Measurements from ENCODE around the gene CCDC186. TPM values are rescaled to one million over a fixed set of nuclear protein-coding genes. Genes with fewer than 3 reads are reported as not detected.
A peak's percentile ranks its signal among the peaks of the same experiment; 100 is the strongest.
"Not testable (repeated sequence)": the region's sequence is repeated elsewhere in the genome, so short reads cannot be mapped to it uniquely, and the experiment has no call there.

Gene CCDC186
- total RNA-seq, 1 donor from 2014 or later: 17.7 TPM

DNA sequence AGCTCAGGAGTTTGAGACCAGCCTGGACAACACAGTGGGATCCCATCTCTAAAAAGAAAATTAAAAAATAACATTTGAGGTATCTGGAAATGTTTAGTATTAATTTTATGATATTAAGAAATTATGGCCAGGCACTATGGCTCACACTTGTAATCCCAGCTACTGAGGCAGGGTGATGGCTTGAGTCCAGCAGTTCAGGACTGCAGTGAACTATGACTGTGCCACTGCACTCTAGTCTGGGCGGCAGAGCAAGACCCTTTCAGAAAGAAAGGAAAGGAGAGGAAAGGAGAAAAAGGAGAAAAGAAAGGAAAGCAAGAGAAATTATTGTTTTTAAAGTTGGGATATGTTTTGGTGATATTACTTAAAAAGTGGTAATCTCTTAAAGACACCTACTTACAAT lies 2.5 kb upstream of the CCDC186 start:
- DNase-seq (no peak), ATAC-seq (no peak)
- intact Hi-C loops (cut with micrococcal nuclease): no loop called here

DNA sequence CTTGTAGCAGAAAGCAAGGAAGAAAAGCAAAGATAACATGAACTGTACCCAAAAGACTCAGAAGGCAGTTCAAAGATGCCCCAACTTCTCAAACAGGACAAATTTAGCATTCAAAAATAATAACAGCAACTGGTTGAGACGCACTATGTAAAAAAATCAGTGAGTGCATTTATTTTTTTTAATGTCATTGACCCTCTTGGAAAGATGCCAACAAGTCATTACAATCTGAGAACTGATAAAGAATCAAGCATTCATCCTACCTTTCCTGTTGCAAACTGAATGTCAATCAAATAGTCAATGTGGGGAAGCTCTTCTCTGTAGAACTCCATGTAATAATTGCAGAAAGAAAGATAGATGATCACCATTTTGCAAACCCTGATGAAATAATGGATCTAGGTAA lies 1.7 kb upstream of the CCDC186 start:
- intact Hi-C loops (cut with micrococcal nuclease): no loop called here
- DNase-seq (no peak), ATAC-seq (no peak)

DNA sequence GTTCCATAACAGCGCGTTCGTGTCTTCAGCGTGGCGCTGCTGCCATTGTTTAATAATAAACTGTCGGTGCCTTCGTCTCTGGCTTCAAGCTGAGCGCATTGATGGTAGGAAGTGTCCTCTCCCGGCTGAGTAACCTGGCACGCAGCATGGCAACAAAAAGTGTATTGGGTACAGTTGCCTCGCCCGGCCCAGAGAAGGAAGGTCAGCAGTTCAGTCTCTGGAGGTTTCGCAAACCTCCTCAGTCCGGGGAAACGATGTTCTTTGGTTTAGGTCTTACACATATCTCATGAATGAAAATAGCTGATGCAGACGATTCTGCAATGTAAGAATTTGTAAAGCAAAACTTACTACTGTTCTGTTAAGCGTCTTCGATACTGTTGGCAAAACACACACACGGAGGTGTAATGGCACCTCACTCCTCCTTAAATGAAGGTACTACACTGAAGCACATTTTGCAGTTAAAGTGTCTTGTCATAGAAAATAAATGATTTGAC lies 739 bp upstream of the CCDC186 start:
- intact Hi-C loops (cut with micrococcal nuclease): no loop called here
- ATAC-seq (peak; percentile 65), DNase-seq (peak; percentile 65)

DNA sequence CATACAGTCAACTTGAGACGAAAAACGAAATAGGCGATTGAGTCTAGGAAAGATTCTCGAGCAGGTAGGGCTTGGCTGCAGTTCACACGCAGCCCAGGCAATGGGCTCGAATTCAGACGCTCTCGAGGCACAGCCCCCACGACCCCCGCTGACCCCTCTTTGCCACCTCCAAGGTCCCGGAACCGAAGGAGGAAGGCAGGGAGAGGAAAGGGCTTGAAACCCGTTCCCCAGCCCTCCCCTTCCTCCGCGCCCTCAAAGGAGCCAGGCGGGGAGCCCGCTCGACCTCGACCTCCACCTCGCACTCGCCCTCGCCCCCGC lies 441 bp downstream of the CCDC186 start:
- intact Hi-C loops (cut with micrococcal nuclease): no loop called here
- ATAC-seq (peak; percentile 25), DNase-seq (no peak)

DNA sequence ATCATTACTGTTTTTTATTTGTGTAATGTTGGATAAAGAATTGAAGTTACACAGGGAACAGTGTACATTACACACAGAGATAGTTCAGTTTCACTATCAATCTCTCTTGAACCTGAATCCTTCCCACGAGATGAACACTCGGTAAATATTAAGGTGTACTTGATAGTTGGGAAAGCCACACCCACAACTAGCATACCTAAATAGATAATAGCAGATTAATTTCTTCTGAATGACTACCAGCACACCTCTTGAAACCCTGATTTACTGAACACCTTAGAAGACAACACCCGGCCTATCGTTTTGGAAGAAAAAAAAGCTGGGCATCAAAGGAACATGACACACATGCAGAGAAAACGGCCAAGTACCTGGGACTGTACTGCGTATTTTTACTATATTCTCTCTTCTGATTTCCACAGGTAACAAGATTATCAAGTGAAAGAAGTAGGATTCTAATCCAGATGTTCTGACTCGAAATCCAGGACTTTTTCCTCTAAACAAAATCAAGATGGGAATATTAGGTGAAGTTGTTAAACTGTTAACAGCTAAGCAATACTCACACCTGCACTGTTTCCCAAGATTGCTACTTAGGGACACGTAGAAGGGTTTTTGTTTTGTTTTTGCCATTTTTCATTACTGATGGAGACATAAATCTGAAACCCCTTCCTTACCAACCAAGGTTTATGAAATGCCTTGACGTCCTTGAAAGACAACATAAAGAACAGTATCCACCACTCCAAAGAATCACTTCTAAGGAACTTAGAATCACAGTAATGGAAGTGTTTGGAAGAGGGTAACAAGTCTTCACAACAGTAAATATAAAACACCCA lies 1.0 kb downstream of the CCDC186 start:
- ATAC-seq (no peak), DNase-seq (no peak)
- intact Hi-C loops (cut with micrococcal nuclease): no loop called here

DNA sequence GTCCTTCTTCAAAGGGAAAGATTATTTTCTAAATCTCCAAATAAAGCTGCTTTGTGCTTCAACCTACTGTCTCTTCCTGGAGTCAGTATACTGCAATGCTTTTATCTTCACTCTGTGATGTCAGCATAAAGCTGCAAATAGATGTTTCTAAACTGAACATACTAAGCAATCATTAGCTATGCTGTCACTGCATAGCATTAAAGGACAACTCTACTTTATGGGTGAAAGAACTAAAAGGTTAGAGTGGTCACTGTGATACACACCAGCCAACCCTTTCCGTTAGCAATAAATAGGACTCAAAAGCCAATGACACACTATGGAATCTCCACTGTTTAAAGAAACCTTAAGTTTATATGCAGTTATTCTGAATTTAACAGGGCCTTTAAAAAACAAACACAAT lies 1.8 kb downstream of the CCDC186 start:
- DNase-seq (no peak), ATAC-seq (peak; percentile 8)
- intact Hi-C loops (cut with micrococcal nuclease): no loop called here

DNA sequence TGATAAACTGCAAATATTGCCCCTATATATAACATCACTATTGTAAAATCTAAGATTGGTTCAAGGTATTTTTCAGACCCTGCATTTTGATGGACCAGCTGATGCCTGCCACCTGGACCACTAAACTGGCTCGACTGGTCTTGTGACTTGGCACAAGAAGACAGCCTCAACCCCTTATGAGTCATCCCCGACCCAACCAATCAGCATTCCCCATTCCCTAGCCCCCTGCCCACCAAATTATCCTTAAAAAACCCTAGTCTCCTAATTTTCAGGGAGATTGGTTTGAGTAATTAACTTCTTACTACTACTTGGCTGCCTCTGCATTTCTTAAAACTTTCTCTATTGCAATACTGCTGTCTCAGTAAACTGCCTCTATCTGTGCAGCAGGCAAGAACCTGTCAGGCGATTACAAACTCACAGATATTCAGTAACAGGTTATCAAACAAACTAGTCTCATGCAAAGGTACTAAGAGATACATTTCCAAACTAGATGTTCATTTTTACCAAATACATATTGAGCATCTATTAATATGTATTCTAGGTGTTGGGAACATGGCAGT lies 5.5 kb downstream of the CCDC186 start:
- ATAC-seq: no peak
- DNase-seq: no peak
- intact Hi-C loops (cut with micrococcal nuclease): no loop called here

DNA sequence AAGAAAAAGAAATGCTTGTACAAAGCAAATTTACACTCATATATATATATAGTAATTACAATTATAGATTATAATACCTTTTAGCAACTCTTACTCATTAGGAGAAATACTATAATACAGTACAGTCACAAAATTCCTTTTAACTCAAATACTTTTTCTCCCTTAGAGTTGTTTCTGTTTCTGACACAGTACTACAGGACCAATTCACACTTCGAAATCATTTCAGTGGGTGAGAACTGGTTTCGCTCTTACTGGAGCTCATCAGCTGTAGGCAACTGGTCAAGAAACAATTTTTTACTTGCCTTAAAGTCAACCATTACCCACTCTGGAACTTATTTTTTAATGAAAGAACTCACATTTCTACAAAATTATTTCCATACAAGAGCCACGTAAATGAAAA lies 6.0 kb downstream of the CCDC186 start:
- DNase-seq (no peak), ATAC-seq (no peak)
- intact Hi-C loops (cut with micrococcal nuclease): no loop called here

DNA sequence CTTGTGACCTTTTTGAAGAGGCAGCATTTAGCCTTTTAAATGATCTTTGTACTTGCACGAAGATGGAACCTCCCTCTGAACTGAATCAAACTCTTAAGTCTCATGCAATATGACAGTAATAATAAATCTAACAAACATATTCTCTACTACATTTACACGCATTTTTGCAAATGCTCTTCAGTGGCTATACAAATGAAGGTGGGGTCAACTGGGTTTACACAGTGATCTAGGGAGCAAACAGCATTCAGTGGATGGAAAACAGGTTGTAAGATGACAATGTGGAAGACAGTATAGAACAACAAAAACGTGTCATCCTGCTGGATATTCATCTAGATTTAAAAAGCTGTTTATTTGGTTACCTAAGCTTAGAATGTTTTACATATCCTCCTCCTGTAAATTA lies 7.5 kb downstream of the CCDC186 start:
- intact Hi-C loops (cut with micrococcal nuclease): no loop called here

DNA sequence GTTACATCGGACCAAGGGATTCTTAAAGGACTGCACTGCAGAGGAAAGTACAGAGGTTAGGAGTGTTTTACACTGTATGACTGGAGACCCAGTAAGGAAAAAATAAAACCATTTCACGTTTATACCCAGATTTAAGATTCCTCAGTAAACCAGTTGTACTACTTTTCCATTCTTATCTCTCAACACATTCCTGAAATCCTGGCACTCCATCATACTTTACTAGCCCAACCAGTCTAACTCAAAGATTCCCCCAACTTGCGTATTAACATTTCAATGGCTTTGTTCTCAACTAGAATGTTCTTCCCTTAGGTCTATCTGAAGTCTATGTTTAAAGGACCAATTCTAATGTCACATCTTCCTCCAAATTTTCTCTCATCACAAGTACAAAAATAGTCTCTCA lies 8.0 kb downstream of the CCDC186 start:
- ATAC-seq: peak; percentile 39
- intact Hi-C loops (cut with micrococcal nuclease): no loop called here
- DNase-seq: no peak

More for the DNA sequence above, 7.5 kb downstream of the CCDC186 start:
- DNase-seq: no peak
- no peak for ATAC-seq

DNA sequence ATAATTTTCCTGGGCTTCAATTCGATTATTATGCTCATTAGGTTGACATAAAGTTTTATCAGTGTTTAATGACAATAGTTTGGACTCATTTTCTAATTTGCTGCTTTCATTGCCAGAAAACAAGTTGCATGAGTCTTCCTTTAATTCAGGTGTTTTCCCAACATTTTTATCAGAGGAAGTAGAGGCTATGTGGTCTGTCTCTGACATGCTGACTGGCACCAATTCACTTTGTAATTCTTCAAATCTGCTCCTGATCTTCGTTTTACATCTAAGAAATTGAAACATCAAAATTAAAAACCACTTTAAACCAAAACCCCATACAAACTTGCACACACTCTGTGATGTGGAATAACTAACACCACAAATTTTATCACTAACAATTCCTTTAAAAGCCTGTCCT lies 10.9 kb downstream of the CCDC186 start:
- DNase-seq: no peak
- ATAC-seq: no peak
- intact Hi-C loops (cut with micrococcal nuclease): no loop called here

DNA sequence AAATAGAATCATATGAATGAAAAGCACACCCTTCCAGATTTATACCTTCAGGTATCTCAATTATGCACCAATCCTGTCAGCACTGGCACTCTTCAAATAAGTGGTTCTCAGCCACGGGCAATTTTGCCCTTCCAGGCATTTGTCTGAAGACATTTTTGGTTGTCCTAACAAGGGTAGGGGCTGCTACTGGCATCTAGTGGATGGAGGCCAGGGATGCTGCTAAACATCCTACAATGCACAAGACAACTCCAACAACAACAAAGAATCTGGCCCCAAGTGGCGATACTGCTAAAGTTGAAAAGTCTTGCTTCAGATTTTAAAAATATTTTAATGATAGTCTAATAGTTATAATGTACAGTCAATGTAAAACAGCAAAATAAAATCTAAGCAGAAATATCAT lies 16.1 kb downstream of the CCDC186 start:
- intact Hi-C loops (cut with micrococcal nuclease): no loop called here

DNA sequence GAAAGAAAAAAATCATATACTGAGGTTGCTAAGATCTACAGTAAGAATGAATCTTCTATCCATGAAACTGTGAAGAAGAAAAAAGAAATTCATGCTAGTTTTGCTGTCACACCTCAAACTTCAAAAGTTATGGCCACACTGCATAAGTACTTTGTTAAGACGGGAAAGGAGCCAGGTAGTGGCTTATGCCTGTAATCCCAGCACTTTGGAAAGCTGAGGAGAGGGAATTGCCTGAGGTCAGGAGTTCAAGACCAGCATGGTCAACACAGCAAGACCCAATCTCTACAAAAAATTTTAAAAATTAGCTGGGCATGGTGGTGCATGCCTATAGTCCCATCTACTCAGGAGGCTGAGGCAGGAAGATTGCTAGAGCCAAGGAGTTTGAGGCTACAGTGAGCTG lies 22.1 kb downstream of the CCDC186 start:
- ATAC-seq (no peak), DNase-seq (no peak)
- intact Hi-C loops (cut with micrococcal nuclease): no loop called here

More for the DNA sequence above, 16.1 kb downstream of the CCDC186 start:
- ATAC-seq (no peak), DNase-seq (no peak)

DNA sequence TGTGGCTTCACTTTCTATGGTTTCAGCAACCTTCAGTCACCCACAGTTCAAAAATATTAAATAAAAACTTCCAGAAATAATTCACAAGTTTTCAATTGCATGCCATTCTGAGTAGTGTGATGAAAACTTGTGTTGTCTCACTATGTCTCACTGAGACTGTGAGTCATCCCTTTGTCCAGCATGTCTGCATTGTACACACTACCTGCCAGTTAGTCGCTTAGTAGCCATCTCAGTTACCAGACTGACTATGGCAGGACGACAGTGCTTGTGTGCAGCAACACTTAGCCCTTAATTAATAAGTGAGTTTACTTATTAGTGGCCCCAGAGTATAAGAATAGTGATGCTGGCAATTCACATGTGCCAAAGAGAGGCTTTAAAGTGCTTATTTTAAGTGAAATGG lies 22.5 kb downstream of the CCDC186 start:
- ATAC-seq (no peak), DNase-seq (no peak)
- intact Hi-C loops (cut with micrococcal nuclease): no loop called here

DNA sequence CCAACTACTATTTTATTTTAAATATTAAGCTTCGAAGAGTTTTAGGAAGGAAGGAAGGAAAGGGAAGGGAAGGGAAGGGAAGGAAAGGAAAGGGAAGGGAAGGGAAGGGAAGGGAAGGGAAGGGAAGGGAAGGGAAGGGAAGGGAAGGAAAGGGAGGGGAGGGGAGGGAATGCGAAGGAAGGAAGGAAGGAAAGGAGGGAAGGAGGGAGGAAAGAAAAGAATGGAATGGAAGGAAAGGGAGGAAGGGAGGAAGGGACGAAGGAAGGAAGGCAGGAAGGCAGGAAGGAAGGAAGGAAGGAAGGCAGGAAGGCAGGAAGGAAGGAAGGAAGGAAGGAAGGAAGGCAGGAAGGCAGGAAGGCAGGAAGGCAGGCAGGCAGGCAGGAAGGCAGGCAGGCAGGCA lies 24.5 kb downstream of the CCDC186 start:
- intact Hi-C loops (cut with micrococcal nuclease); DNase-seq; ATAC-seq: not testable (repeated sequence)

DNA sequence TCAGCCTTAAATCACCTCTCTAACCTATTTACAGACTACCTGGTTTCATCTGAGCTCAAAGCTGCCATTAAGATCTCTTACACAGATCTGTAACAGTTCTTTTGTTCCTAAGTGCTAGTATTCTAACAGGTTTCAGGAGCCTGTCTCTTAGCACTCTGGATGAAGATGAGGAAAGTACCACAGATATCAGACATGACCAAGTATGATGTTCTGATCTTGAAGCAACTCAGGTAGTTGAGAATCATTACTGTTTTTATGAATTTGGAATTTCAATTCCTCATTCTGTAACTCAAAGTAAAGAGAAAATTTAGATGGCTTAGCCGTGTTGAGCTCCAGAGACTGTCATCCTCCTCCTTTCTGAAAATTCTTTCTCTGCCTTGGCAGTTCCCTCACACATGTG lies 30.8 kb downstream of the CCDC186 start:
- intact Hi-C loops (cut with micrococcal nuclease): no loop called here
- DNase-seq: no peak
- no peak for ATAC-seq

DNA sequence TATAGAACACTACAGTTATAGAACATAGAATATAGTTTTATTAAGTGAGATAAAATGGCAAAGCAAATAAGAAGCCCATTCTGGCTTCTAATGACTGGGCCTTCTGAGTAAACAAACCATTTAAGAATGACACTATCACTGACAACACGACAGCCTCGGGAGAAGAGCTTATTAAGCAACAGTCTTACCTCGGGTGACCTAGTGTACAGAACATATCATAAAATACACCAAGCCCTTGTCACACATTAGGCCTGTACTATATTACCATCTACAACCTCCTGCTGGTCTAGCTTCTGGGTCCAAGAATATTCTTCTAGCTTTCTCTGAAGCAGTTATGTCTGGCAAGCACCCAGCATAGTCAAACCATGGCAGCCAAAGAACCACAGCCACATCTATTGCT lies 32.0 kb downstream of the CCDC186 start:
- ATAC-seq: peak; percentile 93
- intact Hi-C loops (cut with micrococcal nuclease): no loop called here
- no peak for DNase-seq

DNA sequence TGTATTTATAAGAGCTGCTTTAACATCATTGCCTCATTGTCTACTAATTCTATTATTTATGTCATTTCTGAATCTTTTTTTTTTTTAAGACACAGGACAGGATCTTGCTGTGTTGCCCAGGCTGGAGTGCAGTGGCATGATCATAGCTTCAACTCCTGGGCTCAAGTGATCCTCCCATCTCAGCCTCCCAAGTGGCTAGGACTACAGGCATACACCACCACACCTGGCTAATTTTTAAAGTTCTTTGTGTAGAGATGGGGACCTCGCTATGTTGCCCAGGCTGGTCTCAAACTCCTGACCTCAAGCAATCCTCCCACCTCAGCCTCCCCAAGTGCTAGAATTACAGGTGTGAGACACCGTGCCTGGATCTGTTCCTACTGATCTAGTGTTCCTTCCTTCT lies 33.2 kb downstream of the CCDC186 start:
- DNase-seq; intact Hi-C loops (cut with micrococcal nuclease); ATAC-seq: not testable (repeated sequence)

DNA sequence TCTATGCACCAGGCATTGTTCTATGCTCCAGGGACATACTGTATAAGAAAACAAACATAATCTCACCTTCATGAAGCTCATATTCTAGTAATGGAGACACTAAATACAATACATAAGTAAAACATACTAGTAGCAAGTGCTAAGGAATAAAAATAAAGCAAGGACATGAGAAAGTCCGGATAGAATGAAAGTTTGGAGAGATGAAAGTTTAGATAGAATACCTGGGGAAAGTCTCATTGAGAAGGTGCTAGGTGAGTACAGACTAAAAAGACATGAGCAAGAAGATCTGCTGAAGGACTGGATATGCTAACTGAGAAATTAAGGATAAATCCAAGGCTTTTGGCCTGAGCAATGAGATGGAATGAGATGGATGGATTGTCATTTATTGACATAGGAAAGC lies 34.0 kb downstream of the CCDC186 start:
- DNase-seq (no peak), ATAC-seq (no peak)
- intact Hi-C loops (cut with micrococcal nuclease): no loop called here

DNA sequence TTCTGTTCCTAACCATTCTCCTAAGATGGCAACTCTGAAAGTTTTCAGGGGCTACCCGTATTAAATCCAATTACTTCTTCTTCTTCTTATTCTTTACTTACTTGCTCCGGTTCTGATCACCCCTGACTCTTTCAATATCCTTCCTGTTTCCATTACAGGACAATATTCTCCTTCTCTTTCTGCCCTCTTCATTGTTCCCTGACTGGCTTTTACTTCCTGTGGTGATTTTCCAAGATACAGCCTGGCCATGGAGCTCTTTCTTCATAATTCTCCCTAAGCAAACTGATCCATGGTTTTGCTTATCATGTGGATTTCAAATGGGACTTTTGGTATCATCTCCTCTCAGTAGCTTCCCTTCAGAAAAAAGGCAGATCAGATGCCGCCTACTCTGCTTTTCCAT lies 35.4 kb downstream of the CCDC186 start:
- intact Hi-C loops (cut with micrococcal nuclease): no loop called here
- DNase-seq (no peak), ATAC-seq (no peak)

DNA sequence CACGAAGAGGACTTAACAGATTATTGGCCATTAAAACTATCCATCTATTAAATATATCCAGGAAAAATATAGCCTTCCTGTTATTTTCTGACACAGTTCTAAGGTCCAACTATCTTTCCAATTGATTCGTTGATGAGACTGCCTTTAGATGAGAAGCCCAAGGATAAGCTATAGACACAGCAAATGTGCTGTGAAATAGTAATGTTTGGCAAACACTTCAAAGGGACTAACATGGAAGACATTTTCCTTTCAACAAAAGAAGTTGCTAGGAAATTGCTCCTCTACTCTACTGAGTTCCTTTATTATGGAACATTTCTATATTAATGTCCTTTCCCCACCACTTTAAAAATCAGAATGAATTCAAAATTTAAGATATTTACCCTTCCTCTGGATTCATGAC lies 38.5 kb downstream of the CCDC186 start:
- intact Hi-C loops (cut with micrococcal nuclease): no loop called here
- ATAC-seq (no peak), DNase-seq (no peak)
